GM23338 (cell line): ENCODE measurements around the gene IRAK1. TPM values are rescaled to one million over a fixed set of nuclear protein-coding genes. Genes with fewer than 3 reads are reported as not detected.

ENCODE experiments used
- ATAC-seq: fragments of 200-7000 bp; cut with Tn5 transposase; 3 replicates; pipeline ENCODE4 v1.9.1; 2020
- DNase-seq: peaks from one replicate; pipeline ENCODE4 v3.0.0-alpha.2; 2015; ENCODE audit warnings: low spot score
- H2AFZ ChIP-seq: fragments of 200-600 bp; sonication (generic); 2 replicates; pipeline ENCODE4 v1.8.0; 2016; ENCODE audit warnings: antibody characterized with exemption, mild to moderate bottlenecking, moderate library complexity
- H3F3A ChIP-seq: fragments of 200-600 bp; sonication (generic); replicated peaks from 2 replicates; pipeline ENCODE4 v1.8.0; 2017; ENCODE audit warnings: antibody characterized with exemption, mixed run types, low read depth
- H3K27ac ChIP-seq: fragments of 200-600 bp; sonication (generic); 2 replicates; pipeline ENCODE4 v1.6.1; 2016; ENCODE audit warnings: low read depth
- H3K27me3 ChIP-seq: fragments of 200-600 bp; sonication (generic); 2 replicates; pipeline ENCODE4 v1.8.0; 2016; ENCODE audit warnings: mild to moderate bottlenecking, mixed run types, moderate library complexity; ENCODE audit not compliant: insufficient read depth
- H3K36me3 ChIP-seq: fragments of 200-600 bp; sonication (generic); 2 replicates; pipeline ENCODE4 v1.8.0; 2016; ENCODE audit warnings: mild to moderate bottlenecking; ENCODE audit not compliant: insufficient read depth
- H3K4me1 ChIP-seq: fragments of 200-600 bp; sonication (generic); 2 replicates; pipeline ENCODE4 v1.8.0; 2016; ENCODE audit warnings: mild to moderate bottlenecking, moderate library complexity; ENCODE audit not compliant: insufficient read depth
- H3K4me2 ChIP-seq: fragments of 200-600 bp; sonication (generic); 2 replicates; pipeline ENCODE4 v1.7.1; 2017; ENCODE audit warnings: mixed run types
- H3K4me3 ChIP-seq: fragments of 200-600 bp; sonication (generic); 2 replicates; pipeline ENCODE4 v1.6.1; 2016; ENCODE audit warnings: mixed run types
- H3K79me2 ChIP-seq: fragments of 200-600 bp; sonication (generic); replicated peaks from 2 replicates; pipeline ENCODE4 v1.8.0; 2017; ENCODE audit warnings: mild to moderate bottlenecking; ENCODE audit not compliant: insufficient read depth
- H3K9me2 ChIP-seq: fragments of 200-600 bp; sonication (generic); 2 replicates; pipeline ENCODE4 v1.8.0; 2017; ENCODE audit not compliant: insufficient read depth
- H4K20me1 ChIP-seq: fragments of 200-600 bp; sonication (generic); replicated peaks from 2 replicates; pipeline ENCODE4 v1.8.0; 2017; ENCODE audit warnings: mild to moderate bottlenecking; ENCODE audit not compliant: insufficient read depth
- H3K27ac Mint-ChIP-seq: 2 replicates; pipeline ENCODE4 v1.8.0; 2020; ENCODE audit warnings: inconsistent platforms, mild to moderate bottlenecking, moderate library complexity, mixed read lengths
- H3K27me3 Mint-ChIP-seq: 3 replicates; pipeline ENCODE4 v1.8.0; 2022; ENCODE audit warnings: low read depth, mild to moderate bottlenecking, moderate library complexity, mixed read lengths, inconsistent platforms; ENCODE audit not compliant: insufficient read depth, poor library complexity
- H3K36me3 Mint-ChIP-seq: 3 replicates; pipeline ENCODE4 v1.8.0; 2021; ENCODE audit warnings: low read depth, mild to moderate bottlenecking, inconsistent platforms, moderate library complexity, mixed read lengths
- H3K4me1 Mint-ChIP-seq: 3 replicates; pipeline ENCODE4 v1.8.0; 2020; ENCODE audit warnings: mild to moderate bottlenecking, inconsistent platforms, mixed read lengths
- H3K4me3 Mint-ChIP-seq: 3 replicates; pipeline ENCODE4 v1.8.0; 2021; ENCODE audit warnings: moderate library complexity, mild to moderate bottlenecking, inconsistent platforms, mixed read lengths
- H3K9me3 Mint-ChIP-seq: 3 replicates; pipeline ENCODE4 v1.8.0; 2020; ENCODE audit warnings: moderate library complexity, mild to moderate bottlenecking, inconsistent platforms, mixed read lengths
- CREB1 ChIP-seq: fragments of 250-450 bp; sonication (Bioruptor Pico); IDR thresholded peaks from 2 replicates; pipeline ENCODE4 v1.5.0; 2020; ENCODE audit warnings: low read depth, mild to moderate bottlenecking, moderate library complexity
- EZH2 ChIP-seq: fragments of 200-600 bp; sonication (generic); IDR thresholded peaks from one replicate; pipeline ENCODE4 v1.8.0; 2017; ENCODE audit warnings: antibody characterized with exemption, mild to moderate bottlenecking, low read depth; ENCODE audit not compliant: unreplicated experiment
- EZH2phosphoT487 ChIP-seq: fragments of 200-600 bp; sonication (generic); IDR thresholded peaks from one replicate; pipeline ENCODE4 v1.8.1; 2018; ENCODE audit warnings: antibody characterized with exemption; ENCODE audit not compliant: unreplicated experiment
- NANOG ChIP-seq: IDR thresholded peaks from 2 replicates; pipeline ENCODE4 v1.6.1; 2016; ENCODE audit warnings: antibody characterized with exemption, borderline replicate concordance
- POLR2AphosphoS5 ChIP-seq: IDR thresholded peaks from 2 replicates; pipeline ENCODE4 v1.6.1; 2016; ENCODE audit warnings: antibody characterized with exemption, low read depth
- STAT1 ChIP-seq: IDR thresholded peaks from one replicate; pipeline ENCODE4 v1.6.1; 2016; ENCODE audit warnings: antibody characterized with exemption; ENCODE audit not compliant: unreplicated experiment
- ZNF114 ChIP-seq: fragments of 250-450 bp; sonication (Bioruptor Pico); IDR thresholded peaks from 2 replicates; pipeline ENCODE4 v1.5.0; 2020; ENCODE audit warnings: mild to moderate bottlenecking, moderate library complexity
- ZNF331 ChIP-seq: fragments of 250-450 bp; sonication (Bioruptor Pico); IDR thresholded peaks from 2 replicates; pipeline ENCODE4 v1.5.0; 2020; ENCODE audit warnings: low read depth, mild to moderate bottlenecking, moderate library complexity
- polyA plus RNA-seq: library from polyadenylated mRNA; unstranded; fragments of >200 nt; fragmentation: Nextera tagmentation; extraction: Ambion mirVana; gene quantifications from 2 replicates; pipeline ENCODE4 v1.2.1, GENCODE V29; 2016
- total RNA-seq: library from RNA; depleted of rRNA; stranded (reverse); fragments of >200 nt; shearing (Covaris generic); gene quantifications from 2 replicates; pipeline ENCODE4 v1.2.3, GENCODE V29; 2014
- TF ChIP-seq, protein P1 (sequence below): fragments of 250-450 bp; sonication (Bioruptor Pico); IDR thresholded peaks from 2 replicates; pipeline ENCODE4 v1.5.0; 2020; ENCODE audit warnings: mild to moderate bottlenecking, moderate library complexity
- TF ChIP-seq, protein P2 (sequence below): IDR thresholded peaks from one replicate; pipeline ENCODE4 v1.6.1; 2018; ENCODE audit warnings: antibody characterized with exemption; ENCODE audit not compliant: unreplicated experiment
- TF ChIP-seq, protein P3 (sequence below), 2 experiments: fragments of 200-600 bp in 1 of 2; sonication (generic) in 1 of 2; conservative IDR thresholded peaks; 2 replicates each; pipeline versions ENCODE4 v1.5.1 to v1.6.1; 2016 to 2017; ENCODE audit warnings: antibody characterized with exemption in 2 of 2, low read depth in 2 of 2, mild to moderate bottlenecking in 2 of 2, moderate library complexity in 1 of 2
- TF ChIP-seq, protein P4 (sequence below): IDR thresholded peaks from 2 replicates; pipeline ENCODE4 v1.6.1; 2016; ENCODE audit warnings: antibody characterized with exemption

Gene IRAK1
- total and polyA plus RNA-seq, 2 experiments from 2014 or later: 21.6 to 38.0 TPM

DNA sequence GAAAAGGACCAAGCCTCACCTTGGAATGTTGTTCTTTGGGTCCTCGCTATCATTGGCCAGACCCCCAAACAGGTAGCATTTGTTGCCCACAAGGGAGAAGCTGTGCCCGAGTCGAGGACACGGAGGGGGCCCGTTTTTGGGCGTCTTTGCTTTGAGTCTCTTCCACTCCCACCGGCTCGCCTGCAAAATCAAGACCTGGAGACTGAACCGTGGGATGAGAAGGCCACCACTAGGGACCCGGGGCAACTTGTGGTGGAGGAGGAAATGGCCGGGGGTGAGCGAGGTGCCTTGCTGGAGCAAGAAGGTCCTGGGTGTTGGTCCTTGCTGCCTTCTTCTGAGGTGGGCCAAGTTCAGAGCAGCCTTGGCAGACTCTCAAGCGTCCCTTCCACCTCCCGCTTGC lies 55.6 kb downstream of the IRAK1 start:
- Histone ChIP-seq H3K4me1 (peaks cover 12% of the 10 kb centered on the region), H3K4me2 (no peak overlapping the region), H3F3A (no peaks in the 10 kb centered on the region), H3K27me3 (no peaks in the 10 kb centered on the region), H4K20me1 (peaks cover 17% of the 10 kb centered on the region), H3K36me3 (no peaks in the 10 kb centered on the region), H3K4me3 (no peak overlapping the region), H3K9me2 (no peaks in the 10 kb centered on the region), H2AFZ (no peak overlapping the region), H3K79me2 (peaks cover 63% of the 10 kb centered on the region), H3K27ac (no peak overlapping the region)
- TF ChIP-seq, protein P1, sequence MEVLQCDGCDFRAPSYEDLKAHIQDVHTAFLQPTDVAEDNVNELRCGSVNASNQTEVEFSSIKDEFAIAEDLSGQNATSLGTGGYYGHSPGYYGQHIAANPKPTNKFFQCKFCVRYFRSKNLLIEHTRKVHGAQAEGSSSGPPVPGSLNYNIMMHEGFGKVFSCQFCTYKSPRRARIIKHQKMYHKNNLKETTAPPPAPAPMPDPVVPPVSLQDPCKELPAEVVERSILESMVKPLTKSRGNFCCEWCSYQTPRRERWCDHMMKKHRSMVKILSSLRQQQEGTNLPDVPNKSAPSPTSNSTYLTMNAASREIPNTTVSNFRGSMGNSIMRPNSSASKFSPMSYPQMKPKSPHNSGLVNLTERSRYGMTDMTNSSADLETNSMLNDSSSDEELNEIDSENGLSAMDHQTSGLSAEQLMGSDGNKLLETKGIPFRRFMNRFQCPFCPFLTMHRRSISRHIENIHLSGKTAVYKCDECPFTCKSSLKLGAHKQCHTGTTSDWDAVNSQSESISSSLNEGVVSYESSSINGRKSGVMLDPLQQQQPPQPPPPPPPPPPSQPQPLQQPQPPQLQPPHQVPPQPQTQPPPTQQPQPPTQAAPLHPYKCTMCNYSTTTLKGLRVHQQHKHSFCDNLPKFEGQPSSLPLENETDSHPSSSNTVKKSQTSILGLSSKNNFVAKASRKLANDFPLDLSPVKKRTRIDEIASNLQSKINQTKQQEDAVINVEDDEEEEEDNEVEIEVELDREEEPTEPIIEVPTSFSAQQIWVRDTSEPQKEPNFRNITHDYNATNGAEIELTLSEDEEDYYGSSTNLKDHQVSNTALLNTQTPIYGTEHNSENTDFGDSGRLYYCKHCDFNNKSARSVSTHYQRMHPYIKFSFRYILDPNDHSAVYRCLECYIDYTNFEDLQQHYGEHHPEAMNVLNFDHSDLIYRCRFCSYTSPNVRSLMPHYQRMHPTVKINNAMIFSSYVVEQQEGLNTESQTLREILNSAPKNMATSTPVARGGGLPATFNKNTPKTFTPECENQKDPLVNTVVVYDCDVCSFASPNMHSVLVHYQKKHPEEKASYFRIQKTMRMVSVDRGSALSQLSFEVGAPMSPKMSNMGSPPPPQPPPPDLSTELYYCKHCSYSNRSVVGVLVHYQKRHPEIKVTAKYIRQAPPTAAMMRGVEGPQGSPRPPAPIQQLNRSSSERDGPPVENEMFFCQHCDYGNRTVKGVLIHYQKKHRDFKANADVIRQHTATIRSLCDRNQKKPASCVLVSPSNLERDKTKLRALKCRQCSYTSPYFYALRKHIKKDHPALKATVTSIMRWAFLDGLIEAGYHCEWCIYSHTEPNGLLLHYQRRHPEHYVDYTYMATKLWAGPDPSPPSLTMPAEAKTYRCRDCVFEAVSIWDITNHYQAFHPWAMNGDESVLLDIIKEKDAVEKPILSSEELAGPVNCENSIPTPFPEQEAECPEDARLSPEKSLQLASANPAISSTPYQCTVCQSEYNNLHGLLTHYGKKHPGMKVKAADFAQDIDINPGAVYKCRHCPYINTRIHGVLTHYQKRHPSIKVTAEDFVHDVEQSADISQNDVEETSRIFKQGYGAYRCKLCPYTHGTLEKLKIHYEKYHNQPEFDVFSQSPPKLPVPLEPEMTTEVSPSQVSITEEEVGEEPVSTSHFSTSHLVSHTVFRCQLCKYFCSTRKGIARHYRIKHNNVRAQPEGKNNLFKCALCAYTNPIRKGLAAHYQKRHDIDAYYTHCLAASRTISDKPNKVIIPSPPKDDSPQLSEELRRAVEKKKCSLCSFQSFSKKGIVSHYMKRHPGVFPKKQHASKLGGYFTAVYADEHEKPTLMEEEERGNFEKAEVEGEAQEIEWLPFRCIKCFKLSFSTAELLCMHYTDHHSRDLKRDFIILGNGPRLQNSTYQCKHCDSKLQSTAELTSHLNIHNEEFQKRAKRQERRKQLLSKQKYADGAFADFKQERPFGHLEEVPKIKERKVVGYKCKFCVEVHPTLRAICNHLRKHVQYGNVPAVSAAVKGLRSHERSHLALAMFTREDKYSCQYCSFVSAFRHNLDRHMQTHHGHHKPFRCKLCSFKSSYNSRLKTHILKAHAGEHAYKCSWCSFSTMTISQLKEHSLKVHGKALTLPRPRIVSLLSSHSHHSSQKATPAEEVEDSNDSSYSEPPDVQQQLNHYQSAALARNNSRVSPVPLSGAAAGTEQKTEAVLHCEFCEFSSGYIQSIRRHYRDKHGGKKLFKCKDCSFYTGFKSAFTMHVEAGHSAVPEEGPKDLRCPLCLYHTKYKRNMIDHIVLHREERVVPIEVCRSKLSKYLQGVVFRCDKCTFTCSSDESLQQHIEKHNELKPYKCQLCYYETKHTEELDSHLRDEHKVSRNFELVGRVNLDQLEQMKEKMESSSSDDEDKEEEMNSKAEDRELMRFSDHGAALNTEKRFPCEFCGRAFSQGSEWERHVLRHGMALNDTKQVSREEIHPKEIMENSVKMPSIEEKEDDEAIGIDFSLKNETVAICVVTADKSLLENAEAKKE (CRISPR knock-in tag): no peak
- TF ChIP-seq ZNF114 (no peak), POLR2AphosphoS5 (no peak), EZH2 (no peak), ZNF331 (no peak), CREB1 (CRISPR knock-in tag) (no peak), STAT1 (no peak), EZH2phosphoT487 (no peak), NANOG (no peak)
- TF ChIP-seq, protein P2, sequence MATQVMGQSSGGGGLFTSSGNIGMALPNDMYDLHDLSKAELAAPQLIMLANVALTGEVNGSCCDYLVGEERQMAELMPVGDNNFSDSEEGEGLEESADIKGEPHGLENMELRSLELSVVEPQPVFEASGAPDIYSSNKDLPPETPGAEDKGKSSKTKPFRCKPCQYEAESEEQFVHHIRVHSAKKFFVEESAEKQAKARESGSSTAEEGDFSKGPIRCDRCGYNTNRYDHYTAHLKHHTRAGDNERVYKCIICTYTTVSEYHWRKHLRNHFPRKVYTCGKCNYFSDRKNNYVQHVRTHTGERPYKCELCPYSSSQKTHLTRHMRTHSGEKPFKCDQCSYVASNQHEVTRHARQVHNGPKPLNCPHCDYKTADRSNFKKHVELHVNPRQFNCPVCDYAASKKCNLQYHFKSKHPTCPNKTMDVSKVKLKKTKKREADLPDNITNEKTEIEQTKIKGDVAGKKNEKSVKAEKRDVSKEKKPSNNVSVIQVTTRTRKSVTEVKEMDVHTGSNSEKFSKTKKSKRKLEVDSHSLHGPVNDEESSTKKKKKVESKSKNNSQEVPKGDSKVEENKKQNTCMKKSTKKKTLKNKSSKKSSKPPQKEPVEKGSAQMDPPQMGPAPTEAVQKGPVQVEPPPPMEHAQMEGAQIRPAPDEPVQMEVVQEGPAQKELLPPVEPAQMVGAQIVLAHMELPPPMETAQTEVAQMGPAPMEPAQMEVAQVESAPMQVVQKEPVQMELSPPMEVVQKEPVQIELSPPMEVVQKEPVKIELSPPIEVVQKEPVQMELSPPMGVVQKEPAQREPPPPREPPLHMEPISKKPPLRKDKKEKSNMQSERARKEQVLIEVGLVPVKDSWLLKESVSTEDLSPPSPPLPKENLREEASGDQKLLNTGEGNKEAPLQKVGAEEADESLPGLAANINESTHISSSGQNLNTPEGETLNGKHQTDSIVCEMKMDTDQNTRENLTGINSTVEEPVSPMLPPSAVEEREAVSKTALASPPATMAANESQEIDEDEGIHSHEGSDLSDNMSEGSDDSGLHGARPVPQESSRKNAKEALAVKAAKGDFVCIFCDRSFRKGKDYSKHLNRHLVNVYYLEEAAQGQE: no peak
- TF ChIP-seq, protein P3, sequence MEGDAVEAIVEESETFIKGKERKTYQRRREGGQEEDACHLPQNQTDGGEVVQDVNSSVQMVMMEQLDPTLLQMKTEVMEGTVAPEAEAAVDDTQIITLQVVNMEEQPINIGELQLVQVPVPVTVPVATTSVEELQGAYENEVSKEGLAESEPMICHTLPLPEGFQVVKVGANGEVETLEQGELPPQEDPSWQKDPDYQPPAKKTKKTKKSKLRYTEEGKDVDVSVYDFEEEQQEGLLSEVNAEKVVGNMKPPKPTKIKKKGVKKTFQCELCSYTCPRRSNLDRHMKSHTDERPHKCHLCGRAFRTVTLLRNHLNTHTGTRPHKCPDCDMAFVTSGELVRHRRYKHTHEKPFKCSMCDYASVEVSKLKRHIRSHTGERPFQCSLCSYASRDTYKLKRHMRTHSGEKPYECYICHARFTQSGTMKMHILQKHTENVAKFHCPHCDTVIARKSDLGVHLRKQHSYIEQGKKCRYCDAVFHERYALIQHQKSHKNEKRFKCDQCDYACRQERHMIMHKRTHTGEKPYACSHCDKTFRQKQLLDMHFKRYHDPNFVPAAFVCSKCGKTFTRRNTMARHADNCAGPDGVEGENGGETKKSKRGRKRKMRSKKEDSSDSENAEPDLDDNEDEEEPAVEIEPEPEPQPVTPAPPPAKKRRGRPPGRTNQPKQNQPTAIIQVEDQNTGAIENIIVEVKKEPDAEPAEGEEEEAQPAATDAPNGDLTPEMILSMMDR (conservative IDR thresholded peaks at IDR 0.05; ENCODE audit: low read depth in 2 of 2): no peak
- TF ChIP-seq, protein P4, sequence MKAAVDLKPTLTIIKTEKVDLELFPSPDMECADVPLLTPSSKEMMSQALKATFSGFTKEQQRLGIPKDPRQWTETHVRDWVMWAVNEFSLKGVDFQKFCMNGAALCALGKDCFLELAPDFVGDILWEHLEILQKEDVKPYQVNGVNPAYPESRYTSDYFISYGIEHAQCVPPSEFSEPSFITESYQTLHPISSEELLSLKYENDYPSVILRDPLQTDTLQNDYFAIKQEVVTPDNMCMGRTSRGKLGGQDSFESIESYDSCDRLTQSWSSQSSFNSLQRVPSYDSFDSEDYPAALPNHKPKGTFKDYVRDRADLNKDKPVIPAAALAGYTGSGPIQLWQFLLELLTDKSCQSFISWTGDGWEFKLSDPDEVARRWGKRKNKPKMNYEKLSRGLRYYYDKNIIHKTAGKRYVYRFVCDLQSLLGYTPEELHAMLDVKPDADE: no peak
- Mint-ChIP-seq H3K9me3 (no peaks in the 10 kb centered on the region; the same call in 2 of the 3 replicates), H3K27ac (no peak overlapping the region), H3K4me3 (no peak overlapping the region), H3K27me3 (peaks cover 14% of the 10 kb centered on the region), H3K4me1 (peaks cover 19% of the 10 kb centered on the region), H3K36me3 (peaks cover 56% of the 10 kb centered on the region)
- ATAC-seq (no peak), DNase-seq (no peak)
